Prostate gland (tissue), 2 donors: ENCODE results near the gene OSBPL3. TPM values are rescaled to one million over a fixed set of nuclear protein-coding genes. Genes with fewer than 3 reads are reported as not detected.
A peak's percentile ranks its signal among the peaks of the same experiment; 100 is the strongest.

Experiments
- DNase-seq: peaks from one replicate; pipeline ENCODE4 v3.0.0-alpha.2; 2019; ENCODE audit warnings: low spot score
- H3K27ac ChIP-seq, 2 donors: fragments of 200-600 bp; sonication (generic); 2 replicates each; pipeline ENCODE4 v1.5.1; 2017 to 2019
- H3K27me3 ChIP-seq: fragments of 200-600 bp; sonication (generic); replicated peaks from 2 replicates; pipeline ENCODE4 v1.5.1; 2019; ENCODE audit not compliant: insufficient read depth
- H3K36me3 ChIP-seq, 2 donors: fragments of 200-600 bp; sonication (generic); 1 replicate in 1 of 2; 2 replicates in 1 of 2; pipeline versions ENCODE4 v1.5.1 to v1.8.1; 2017 to 2019
- H3K4me1 ChIP-seq: fragments of 200-600 bp; sonication (generic); replicated peaks from 2 replicates; pipeline ENCODE4 v1.5.1; 2019
- H3K4me3 ChIP-seq, 2 donors: fragments of 200-600 bp; sonication (generic); 2 replicates each; pipeline ENCODE4 v1.5.1; 2017 to 2019
- H3K9me3 ChIP-seq: fragments of 200-600 bp; sonication (generic); 2 replicates; pipeline ENCODE4 v1.5.1; 2017
- POLR2A ChIP-seq: fragments of 450-650 bp; IDR thresholded peaks from one replicate; pipeline ENCODE4 v1.6.1; 2016; ENCODE audit warnings: antibody characterized with exemption, mild to moderate bottlenecking
- POLR2AphosphoS5 ChIP-seq: sonication (generic); formaldehyde crosslinking; IDR thresholded peaks from one replicate; pipeline ENCODE4 v1.6.1; 2017; ENCODE audit warnings: antibody characterized with exemption
- WGBS: methylation state at CpG from one replicate; pipeline ENCODE4 v1.1.5; 2018; 5-methylcytosine and 5-hydroxymethylcytosine counted together
- intact Hi-C: fragments of 100-400 bp; cut with DNase I; formaldehyde crosslinking; loops from one replicate; pipeline ENCODE4 v1.14.2; 2022
- total RNA-seq, 2 donors: library from RNA; depleted of rRNA; stranded (reverse); fragments of >200 nt; gene quantifications; one replicate each; pipeline ENCODE4 v1.1.0, GENCODE V29; 2016
- TF ChIP-seq, protein P1 (sequence below), 4 experiments: fragments of 200-600 bp in 2 of 4; fragments of 450-650 bp in 2 of 4; sonication (generic) in 2 of 4; IDR thresholded peaks; 1 replicate in 3 of 4; 2 replicates in 1 of 4; pipeline ENCODE4 v1.5.1; 2016 to 2019; ENCODE audit warnings: antibody characterized with exemption in 4 of 4, mild to moderate bottlenecking in 2 of 4, moderate library complexity in 2 of 4

The OSBPL3 gene, protein sequence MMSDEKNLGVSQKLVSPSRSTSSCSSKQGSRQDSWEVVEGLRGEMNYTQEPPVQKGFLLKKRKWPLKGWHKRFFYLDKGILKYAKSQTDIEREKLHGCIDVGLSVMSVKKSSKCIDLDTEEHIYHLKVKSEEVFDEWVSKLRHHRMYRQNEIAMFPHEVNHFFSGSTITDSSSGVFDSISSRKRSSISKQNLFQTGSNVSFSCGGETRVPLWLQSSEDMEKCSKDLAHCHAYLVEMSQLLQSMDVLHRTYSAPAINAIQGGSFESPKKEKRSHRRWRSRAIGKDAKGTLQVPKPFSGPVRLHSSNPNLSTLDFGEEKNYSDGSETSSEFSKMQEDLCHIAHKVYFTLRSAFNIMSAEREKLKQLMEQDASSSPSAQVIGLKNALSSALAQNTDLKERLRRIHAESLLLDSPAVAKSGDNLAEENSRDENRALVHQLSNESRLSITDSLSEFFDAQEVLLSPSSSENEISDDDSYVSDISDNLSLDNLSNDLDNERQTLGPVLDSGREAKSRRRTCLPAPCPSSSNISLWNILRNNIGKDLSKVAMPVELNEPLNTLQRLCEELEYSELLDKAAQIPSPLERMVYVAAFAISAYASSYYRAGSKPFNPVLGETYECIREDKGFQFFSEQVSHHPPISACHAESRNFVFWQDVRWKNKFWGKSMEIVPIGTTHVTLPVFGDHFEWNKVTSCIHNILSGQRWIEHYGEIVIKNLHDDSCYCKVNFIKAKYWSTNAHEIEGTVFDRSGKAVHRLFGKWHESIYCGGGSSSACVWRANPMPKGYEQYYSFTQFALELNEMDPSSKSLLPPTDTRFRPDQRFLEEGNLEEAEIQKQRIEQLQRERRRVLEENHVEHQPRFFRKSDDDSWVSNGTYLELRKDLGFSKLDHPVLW
- 1 to 10 TPM; 3.1 to 6.3 TPM for total RNA-seq

DNA sequence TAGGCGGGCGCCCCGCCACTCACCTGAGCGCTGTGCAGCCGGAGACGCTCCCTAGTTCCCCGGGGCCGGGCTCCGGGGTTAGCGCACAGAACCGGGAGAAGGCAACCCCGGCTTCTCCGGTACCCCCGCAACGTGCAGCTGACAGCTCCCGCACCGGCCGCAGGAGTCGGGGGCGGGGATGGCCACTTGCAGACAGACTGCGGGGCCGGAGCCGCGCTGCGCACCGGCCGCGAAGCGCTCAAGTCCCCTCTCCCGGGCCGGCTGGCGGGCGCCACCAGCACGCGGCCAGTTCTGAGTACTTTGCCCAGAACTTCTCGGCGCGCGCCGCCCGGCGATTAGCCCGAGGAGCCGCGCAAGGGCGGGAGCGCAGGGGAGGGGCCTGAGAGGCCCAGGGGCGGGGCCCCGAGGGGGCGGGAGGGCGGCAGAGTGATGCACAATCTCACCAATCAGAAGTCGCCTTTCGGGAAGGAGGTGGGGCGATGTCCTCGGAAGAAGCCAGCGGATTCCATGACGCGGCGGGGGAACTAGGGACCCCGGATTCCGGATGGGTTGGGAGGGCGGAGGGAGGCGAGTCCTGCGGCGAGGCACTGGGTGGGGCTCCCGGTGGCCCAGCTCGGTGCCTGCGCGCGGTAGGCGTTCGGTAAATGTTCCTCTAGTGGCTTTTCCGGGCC lies at the start of gene OSBPL3:
Gene OSBPL3 (minus strand): TSS at position 316 of the 671 bp plus-strand sequence. CDS start 87,706 bp downstream, outside the sequence.
- intact Hi-C loops = loop anchor here (5.0 kb wide), 1 partner anchor 158 kb away; no protein-coding TSS in a partner anchor
- under 1% methylated on average over 64 of the region's 73 CpGs for WGBS
- peak; percentile 95 for DNase-seq

DNA sequence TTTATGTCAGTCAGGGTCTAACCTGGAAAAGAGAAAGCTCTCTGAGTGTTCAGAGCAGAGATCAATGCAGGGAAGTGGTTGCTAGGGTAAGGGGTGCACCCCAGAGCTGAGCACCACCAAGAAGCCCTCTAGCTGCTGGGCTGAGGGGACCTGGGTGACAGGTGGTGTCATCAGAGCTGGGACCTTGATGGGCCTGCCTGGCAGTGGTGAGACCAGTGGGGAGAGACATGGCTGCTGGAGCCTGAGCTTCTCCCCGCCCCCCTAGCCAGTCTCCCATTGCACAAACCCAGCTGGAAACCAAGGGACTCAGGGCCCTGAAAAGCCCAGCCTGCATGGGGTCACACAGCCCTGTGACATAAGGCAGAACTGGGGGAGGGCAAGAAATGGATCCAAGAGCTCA lies 49.1 kb upstream of the OSBPL3 start:
- H3K36me3 ChIP-seq = no peaks in the 10 kb centered on the region
- WGBS = 80% methylated on average over 1 of the region's 1 CpG
- intact Hi-C loops = no loop called here
- no peaks in the 10 kb centered on the region for H3K4me1 ChIP-seq
- no peak overlapping the region for H3K27ac ChIP-seq
- no peak for TF ChIP-seq POLR2A
- no peak for TF ChIP-seq POLR2AphosphoS5
- TF ChIP-seq, protein P1, sequence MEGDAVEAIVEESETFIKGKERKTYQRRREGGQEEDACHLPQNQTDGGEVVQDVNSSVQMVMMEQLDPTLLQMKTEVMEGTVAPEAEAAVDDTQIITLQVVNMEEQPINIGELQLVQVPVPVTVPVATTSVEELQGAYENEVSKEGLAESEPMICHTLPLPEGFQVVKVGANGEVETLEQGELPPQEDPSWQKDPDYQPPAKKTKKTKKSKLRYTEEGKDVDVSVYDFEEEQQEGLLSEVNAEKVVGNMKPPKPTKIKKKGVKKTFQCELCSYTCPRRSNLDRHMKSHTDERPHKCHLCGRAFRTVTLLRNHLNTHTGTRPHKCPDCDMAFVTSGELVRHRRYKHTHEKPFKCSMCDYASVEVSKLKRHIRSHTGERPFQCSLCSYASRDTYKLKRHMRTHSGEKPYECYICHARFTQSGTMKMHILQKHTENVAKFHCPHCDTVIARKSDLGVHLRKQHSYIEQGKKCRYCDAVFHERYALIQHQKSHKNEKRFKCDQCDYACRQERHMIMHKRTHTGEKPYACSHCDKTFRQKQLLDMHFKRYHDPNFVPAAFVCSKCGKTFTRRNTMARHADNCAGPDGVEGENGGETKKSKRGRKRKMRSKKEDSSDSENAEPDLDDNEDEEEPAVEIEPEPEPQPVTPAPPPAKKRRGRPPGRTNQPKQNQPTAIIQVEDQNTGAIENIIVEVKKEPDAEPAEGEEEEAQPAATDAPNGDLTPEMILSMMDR (IDR thresholded peaks at IDR 0.05) = no peak
- no peak for DNase-seq
- no peaks in the 10 kb centered on the region for H3K27me3 ChIP-seq
- no peak overlapping the region for H3K4me3 ChIP-seq
- H3K9me3 ChIP-seq = no peaks in the 10 kb centered on the region

More for the DNA sequence above, at the start of gene OSBPL3:
- peak within 1 kb of the TSS; percentile 69 to 70 for H3K27ac ChIP-seq
- TF ChIP-seq POLR2AphosphoS5 (peak; percentile 74), POLR2A (peak; percentile 63)
- TF ChIP-seq, protein P1 (IDR thresholded peaks at IDR 0.05) = no peak
- H3K4me3 ChIP-seq = peak within 1 kb of the TSS; percentile 44 to 57
- H3K4me1 ChIP-seq = no peaks in the 10 kb centered on the region
- no peaks in the 10 kb centered on the region for H3K36me3 ChIP-seq
- no peaks in the 10 kb centered on the region for H3K9me3 ChIP-seq
- no peaks in the 10 kb centered on the region for H3K27me3 ChIP-seq

DNA sequence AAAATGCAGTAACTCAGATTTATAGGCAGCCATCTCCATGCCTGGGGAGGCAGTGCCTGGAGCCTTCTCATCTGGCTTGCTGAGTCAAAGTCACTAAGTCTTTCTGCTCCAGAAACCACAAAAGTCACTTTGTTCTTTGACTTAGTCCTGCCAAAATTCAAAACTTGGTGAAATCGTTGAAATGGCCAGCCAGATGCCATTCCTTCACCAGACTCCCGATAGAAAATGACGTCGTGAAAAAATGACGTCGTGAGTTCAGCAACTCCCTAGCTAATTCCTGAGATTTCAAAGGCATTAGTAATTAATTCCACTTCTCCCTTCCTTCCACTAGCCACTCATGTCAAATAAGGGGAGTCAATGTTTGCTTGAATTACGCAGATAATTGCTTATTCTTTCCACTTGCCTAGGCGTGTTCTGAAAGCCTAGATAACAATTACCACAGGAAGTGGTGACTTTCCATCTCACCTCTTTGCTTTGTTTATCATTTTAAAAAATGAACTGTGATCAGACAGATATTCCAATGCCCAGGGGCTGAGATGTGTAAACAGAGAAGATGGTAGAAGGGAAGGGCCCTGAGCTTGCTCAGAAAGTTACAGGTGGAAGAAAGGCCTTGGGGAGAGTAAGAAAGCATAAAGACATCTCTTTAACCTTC lies 48.5 kb upstream of the OSBPL3 start:
- intact Hi-C loops = no loop called here
- Histone ChIP-seq H3K9me3 (no peaks in the 10 kb centered on the region), H3K4me3 (no peak overlapping the region), H3K27ac (no peak overlapping the region), H3K36me3 (no peaks in the 10 kb centered on the region), H3K27me3 (no peaks in the 10 kb centered on the region), H3K4me1 (no peaks in the 10 kb centered on the region)
- WGBS = 28% methylated on average over 8 of the region's 8 CpGs
- DNase-seq = no peak
- TF ChIP-seq, protein P1 (IDR thresholded peaks at IDR 0.05) = no peak
- TF ChIP-seq POLR2A (no peak), POLR2AphosphoS5 (peak; percentile 13)

DNA sequence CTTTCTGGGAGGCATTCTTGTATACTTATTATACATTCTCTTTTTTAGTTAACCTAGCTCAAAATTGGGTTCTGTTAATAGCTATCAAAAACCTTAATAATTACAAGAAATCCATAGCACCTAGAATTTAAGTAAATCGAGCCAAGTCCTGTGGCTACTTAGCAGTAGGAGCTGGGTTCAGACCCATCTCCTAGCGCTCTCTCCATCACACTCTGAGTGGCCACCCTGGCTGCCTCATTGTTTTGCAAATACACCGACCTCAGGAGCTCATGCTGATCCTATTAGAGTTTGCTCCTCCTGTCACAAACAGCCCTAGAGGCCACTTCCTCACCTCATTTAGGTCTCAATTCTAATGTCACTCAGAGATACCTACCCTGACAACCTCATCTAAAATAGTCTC lies 46.2 kb upstream of the OSBPL3 start:
- intact Hi-C loops = no loop called here
- no peak for DNase-seq
- WGBS = 67% methylated on average over 3 of the region's 3 CpGs
- TF ChIP-seq POLR2AphosphoS5 = no peak
- Histone ChIP-seq H3K27me3 (no peaks in the 10 kb centered on the region), H3K9me3 (no peaks in the 10 kb centered on the region), H3K4me3 (no peak overlapping the region), H3K27ac (no peak overlapping the region), H3K4me1 (no peaks in the 10 kb centered on the region), H3K36me3 (no peaks in the 10 kb centered on the region)
